GM19372 (cell line): ENCODE data around the gene DGCR8.
"Not testable (repeated sequence)": the region's sequence is repeated elsewhere in the genome, so short reads cannot be mapped to it uniquely, and the experiment has no call there.

ENCODE experiments used
- ATAC-seq: cut with Tn5 transposase; IDR thresholded peaks from one replicate; pipeline ENCODE4 v1.9.1; 2021; ENCODE audit warnings: mild to moderate bottlenecking, low read depth, moderate library complexity; ENCODE audit not compliant: unreplicated experiment

DGCR8 gene

DNA sequence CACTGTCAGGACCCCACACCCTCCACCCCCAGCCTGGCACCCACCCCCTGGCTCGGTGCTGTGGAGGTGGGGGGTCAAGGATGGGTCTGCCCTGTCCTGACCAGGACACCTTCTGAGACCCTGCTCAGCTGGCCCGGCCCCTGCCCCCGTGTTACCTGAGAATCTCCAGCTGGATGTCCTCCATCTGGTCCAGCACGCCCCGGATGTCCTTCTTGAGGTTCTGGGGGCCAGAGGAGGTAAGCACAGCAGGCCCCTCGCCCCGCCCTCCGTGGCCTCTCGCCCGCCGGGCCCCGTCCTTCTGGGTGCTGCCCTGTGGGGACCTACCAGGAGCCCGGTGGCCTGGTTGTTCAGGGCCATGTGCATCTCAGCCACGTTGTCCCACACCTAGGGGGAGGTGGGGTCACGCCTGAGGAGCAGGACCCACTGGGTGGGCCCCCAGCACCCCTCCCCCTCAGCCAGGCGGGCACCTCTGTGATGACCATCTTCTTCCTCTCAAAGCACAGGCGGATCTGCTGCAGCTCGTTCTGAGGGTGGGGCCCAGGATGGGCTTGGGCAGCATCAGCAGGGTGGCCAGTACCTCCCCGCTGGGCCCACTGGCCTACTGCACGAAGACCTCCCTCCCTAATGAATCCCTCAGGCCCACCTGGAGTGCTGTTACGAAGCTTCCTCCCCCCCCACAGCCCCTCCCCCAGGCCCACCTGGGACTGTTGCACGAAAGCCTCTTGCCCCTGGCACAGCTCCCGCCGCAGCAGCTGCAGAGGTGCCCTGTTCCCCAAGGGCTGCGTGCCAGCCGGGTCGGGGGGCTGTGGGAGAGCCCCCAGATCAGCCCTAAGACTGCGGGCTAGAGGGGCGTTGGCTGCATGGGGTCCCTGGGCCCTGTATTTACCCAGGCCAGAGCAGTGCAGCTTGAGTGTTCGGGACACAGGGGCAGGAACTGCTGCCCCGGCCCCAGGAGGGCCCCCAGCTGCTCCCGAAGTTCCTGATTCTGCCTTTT is 69.5 kb downstream of the DGCR8 start:
- no peak for ATAC-seq

DNA sequence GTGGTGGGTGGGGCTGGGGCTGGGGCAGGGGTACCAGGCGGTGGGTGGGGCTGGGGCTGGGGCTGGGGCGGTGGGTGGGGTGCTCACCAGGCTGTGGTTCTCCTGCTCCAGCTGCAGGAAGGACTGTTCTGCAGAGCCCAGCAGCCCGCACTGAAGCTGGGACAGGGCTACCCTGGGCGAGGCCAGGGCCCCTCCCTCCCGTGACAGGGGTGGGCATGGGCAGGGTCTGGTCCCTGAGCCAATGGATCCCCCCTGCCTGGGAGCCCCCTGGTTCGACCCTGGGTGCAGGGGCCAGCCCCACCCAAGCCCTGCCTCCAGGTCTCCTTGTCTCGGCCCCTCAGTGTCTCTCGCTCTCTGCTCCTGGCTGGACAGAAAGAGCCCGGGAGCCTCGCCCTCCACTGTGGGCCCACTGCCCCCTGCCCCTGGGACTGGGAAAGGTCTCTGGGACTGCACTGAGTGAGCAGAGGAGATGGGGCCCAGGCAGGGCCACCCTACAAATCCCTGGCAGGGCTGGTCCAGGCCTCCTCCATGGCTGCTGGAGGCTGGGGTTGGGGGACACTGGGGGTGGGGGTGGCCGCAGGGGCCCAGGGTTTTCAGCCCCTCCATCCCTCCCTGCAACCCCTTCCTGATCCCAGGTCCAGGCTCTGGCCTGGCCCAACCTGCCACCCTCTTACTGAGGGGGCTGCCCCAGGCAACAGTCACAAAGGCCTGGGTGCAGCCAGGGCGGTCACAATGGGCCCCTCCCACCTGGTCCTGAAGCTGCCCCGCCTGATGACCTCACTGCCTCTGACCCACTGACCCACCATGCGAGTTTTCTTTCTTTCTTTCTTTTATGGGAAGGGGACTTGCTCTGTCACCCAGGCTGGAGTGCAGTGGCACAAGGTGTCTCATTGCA is 70.6 kb downstream of the DGCR8 start, which contains the start of gene CCDC188:
TSS of gene CCDC188 (minus strand) at position 675 of the 895 bp plus-strand sequence. CDS start at position 606, 69 bp downstream.
- ATAC-seq = no peak

DNA sequence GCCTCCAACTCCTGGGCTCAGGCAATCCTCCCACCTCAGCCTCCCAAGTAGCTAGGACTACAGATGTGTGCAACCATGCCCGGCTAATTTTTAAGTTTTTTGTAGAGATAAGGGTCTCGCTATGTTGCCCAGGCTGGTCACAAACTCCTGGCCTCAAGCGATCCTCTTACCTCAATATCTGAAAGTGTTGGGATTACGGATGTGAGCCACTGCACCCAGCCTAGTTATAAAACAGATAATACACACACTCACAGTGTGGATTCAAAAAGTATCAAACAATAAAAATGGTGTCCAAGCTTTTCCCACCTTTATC is 71.2 kb downstream of the DGCR8 start:
- no peak for ATAC-seq

DNA sequence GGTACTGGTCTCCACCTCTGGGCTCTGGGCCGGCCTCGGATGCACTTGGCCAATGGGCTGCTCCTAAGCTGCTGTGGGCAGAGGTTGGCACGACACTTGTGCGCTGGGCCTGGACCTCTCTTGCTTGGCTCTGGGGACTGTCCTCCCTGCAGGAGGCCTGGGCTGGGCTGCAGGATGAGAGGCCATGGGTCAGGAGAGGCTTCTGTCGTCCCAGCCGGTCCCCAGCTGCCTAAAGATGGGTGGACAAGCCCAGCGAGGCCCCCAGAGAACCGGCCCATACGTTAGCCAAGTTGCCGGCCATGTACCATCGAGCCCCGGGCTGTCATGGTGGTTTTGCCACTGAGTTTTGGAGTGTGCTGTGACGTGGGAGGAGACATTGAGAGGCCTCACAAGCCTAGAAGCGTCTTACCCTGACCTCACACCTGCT is 72.4 kb downstream of the DGCR8 start:
- no peak for ATAC-seq

DNA sequence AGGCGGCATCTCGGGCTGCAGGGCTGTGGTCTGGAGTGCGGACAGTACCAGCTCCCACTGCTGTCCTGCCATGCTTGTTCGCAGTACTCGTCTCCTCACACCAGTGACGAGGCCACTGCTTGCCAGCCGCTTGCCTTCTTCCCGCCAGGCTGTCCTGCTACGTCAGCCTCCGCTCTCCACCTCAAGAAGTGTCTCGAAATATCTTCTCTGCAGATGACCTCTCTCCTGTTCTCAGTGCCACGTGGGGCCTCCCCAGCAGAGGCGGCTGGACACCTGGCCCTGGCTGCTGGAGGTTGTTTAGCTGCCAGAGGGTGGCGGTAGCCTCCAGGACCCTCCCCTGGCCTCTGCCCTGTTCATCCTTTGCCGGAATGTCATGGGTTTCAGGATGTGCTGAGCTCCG is 73.9 kb downstream of the DGCR8 start:
- ATAC-seq = no peak

DNA sequence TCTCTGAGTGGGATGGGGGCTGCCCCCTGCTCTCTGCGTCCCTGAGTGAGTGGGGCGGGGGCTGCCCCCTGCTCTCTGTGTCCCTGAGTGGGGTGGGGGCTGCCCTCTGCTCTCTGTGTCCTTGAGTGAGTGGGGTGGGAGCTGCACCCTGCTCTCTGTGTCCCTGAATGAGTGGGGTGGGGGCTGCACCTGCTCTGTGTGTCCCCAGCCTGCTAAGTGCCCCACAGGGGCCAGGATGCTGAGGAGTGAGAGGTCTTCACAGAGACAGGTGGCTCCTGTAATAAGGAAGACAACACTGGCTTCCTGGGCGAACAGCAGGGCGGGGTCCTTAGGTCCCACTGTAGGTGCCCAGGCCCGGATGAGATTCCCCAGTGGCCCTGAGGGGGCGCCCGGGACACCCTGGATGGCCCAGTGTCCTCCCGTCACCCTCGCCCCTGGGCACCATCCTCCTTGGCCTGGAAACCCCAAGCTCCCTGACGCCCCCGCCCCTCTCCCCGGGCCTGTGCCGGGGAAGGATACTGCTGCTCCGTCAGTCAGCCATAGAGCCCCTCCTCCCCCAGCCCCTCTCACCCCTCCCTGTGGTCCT is 74.7 kb downstream of the DGCR8 start:
- ATAC-seq = no peak

DNA sequence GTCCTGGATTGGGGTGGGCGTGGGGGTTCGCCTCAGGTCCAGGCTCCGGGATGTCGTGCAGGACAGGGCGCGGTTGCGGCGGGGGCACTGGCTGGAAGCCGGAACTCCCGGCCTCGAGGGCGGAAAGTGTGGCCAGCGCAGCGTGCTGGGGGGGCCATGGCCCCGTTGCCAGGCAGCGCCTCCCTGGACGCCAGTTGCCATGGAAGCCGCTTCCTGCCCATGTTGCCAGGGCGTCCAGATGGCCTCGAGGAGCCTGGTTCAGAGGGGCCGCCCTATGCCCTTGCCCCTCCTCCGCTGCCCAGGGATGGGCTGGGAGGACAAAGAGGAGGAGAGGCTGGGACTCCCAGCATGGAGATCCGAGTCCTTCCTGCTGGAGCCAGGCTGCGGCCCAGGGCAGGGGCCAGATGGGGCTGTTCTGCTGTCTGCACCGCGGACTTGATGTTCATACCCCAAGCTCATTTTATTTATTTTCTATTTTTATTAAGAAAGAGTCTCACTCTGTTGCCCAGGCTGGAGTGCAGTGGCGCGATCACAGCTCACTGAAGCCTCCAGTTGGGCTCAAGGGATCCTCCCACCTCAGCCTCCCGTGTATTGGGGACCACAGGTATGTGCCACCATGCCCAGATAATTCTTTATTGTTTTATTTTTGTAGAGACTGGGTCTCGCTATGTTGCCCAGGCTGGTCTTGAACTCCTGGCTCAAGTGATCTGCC is 75.4 kb downstream of the DGCR8 start:
- ATAC-seq = no peak

DNA sequence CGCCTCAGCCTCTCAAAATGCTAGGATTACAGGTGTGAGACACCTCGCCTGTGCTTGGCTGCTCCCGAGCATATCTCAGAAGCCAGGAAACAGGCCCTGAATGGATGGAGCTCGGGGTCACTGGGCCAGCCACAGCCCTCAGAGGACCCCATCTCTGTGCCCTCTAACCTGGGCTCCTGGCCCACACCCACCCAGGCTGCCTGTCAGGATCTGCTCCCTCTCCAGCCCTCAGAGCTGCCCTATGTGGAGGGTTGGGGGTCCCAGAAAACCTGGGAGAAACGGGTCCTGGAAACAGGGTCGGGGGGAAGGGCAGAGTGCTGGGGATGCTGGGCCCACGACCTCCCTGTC is 76.0 kb downstream of the DGCR8 start:
- no peak for ATAC-seq

DNA sequence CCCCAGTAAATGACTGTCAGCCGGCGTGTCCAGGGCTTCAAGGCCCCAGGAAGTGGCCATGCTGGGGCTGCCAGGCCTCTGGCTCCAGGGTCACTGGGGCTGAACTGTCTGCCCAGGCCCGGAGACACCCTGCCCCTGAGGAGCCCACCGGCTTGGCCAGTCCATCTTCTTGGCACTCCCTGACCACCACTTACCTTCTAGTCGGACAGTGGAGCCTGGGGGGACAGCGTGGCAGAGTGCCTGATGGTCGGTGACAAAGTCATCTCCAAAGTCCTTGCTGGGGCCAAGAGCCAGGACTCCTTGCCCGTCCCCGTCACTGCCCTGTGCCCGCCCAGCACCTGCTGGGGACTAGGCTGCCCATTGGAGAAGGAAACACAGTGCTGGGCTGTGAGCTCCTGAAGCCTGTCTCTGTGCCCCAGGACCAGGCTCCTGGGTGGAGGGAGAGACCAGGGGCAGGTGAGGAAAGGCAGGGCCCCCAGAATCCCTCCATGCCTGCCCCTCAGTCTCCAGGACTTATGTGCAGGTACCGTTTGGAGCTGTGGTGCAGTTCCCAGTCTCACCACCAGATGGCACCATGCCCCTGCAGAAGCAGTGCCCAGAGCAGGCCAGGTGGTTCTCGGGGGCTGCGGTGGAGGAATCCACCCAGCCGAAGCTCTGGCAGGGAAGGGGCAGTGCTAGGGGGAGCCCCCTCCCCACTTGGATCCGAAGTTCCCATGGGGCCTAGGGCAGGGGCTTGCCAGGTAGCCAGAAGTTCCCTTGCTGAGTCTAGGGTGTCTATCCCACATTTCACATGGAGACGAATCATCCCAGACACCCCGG is 76.8 kb downstream of the DGCR8 start:
- no peak for ATAC-seq

DNA sequence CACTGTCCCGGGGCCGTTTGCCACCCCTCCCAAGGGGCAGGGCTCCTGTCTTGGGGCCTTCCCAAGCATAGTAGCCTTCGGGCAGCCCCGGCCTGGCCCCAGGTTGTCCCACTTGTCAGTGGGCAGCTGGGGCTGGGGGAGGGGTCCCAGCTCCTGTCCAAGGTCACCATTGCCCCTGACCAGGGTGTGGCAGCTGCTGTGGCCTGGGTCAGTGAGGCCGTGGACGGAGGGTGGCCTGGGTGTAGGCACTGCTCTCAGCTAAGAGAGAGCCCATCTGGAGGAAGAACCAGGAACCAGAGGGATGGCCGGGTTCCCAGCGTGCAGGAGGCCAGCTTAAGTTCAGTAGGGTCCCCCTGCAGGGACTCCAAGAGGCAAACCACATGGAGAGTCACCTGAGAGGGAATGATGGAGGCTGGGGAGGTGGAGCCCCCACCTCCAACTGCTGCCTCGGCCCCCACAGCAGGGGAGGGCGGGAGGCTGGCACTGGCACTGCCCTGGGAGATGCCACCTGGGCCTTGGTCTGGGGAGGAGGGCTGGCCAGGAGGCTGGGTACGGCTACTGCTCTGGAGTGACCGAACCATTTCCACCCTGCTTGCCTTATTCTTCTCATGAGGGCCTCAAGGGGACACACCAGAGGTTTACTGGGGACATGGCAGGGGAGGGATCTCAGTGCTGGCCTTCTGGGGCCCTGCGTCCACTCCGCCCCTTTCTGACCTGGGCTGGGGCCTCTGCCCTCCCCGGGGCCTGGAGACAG is 77.6 kb downstream of the DGCR8 start:
- ATAC-seq = no peak

DNA sequence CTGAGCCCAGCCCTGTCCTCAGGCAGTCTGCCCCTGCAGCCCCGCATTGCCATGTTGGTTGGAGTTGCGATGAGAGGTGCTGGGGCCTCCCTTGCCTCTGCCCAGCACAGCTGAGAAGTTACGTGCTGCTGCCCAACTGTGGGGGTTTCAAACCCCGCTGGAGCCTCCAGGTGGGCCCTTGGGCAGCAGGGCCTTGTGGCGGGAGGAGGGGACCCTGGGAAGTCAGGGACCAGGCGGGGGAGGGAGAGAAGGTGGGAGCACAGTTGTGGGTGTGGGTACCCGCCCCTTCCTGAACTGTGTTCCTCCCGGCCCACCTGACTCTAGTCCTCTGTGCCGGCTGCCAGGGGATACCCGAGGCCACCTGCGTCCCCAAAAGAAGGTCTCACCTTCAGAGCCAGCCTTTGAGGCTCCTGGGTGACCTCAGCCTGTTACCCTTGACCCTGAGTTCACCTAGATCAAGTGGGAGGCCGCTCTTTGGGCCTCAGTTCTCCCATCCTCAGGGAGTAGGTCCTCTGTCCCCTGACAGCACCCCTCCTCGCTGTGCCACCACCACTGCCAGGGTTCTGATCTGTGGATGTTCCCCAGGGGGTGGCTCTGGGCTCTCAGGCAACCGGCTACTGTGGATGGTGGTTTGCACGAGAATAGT is 78.5 kb downstream of the DGCR8 start:
- no peak for ATAC-seq

DNA sequence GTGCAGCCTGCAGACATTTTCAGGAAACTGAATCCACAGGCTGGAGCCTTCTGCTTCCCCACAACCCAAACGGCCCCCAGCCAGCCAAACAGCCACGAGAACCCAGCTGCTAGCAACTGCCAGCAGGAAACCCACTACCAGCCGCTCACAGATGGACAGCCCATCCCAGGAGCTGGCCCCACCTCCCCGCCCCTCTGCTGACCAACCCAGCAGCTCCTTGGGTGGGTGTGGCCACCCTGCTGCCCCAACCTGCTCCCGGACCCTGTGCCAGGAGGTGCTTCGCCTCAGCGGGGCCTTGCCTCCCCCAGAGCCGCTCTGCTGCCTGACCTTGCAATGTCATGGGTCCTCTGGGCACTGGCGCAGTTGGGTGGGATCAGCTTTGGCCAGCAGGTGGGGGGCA is 79.0 kb downstream of the DGCR8 start:
- ATAC-seq = no peak

DNA sequence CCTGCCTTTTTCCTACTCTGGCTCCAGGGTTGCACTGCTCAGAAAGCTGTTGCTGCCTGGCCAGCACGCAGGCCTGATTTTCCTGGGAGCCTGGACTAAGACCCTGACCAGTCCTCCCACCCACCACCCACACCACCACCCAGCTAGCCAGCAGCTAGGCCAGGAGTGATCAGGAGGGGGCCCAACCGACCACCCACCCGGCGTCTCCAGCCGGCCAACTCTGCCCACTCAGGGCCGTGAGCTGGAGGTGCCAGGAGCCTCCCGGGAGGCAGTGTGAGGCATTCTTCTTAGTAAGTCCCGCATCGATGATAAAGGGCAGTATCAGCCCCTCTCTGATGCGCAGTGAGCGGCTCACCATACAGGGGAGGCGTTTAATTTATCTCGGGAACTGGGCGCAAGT is 79.5 kb downstream of the DGCR8 start:
- ATAC-seq = not testable (repeated sequence)

DNA sequence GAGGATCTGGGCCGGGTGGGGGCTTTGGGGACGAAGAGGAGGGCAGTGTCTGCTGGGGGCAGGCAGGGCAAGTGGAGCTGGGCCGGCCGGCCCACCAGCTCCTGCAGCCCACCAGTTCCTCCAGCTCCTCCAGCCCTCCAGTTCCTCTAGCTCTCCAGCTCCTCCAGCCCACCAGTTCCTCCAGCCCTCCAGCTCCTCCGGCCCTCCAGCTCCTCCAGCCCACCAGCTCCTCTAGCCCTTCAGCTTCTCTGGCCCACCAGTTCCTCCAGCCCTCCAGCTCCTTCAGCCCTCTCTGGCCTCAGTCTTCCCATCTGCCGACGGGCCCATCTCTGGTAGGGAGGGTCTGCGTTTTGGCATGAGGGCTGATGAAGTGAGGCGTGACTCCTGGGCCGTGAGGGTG is 80.0 kb downstream of the DGCR8 start:
- ATAC-seq = no peak
